CD4-positive, alpha-beta T cell treated with Interleukin-4 for 4 hours (primary cell): Measurements from ENCODE around the gene ANKRD40.
"Not testable (repeated sequence)": the region's sequence is repeated elsewhere in the genome, so short reads cannot be mapped to it uniquely, and the experiment has no call there.

ENCODE experiments used
- DNase-seq: peaks from one replicate; pipeline ENCODE4 v3.0.0-alpha.2; 2020

Gene ANKRD40

GRCh38 chr17:50685691-50686493 is 21.8 kb downstream of the ANKRD40 start:
- no peak for DNase-seq

GRCh38 chr17:50685334-50685665 is 22.4 kb downstream of the ANKRD40 start:
- no peak for DNase-seq

GRCh38 chr17:50684612-50685333 is 22.9 kb downstream of the ANKRD40 start:
- no peak for DNase-seq

GRCh38 chr17:50684288-50684611 is 23.5 kb downstream of the ANKRD40 start:
- no peak for DNase-seq

- DNase-seq: no peak
Observed at GRCh38 chr17:50683434-50684287, 24.1 kb downstream of the ANKRD40 start.

GRCh38 chr17:50682938-50683337 is 24.8 kb downstream of the ANKRD40 start:
- no peak for DNase-seq

GRCh38 chr17:50682441-50682840 is 25.3 kb downstream of the ANKRD40 start:
- no peak for DNase-seq

GRCh38 chr17:50681263-50682200 is 26.2 kb downstream of the ANKRD40 start:
- DNase-seq: no peak

- DNase-seq: not testable (repeated sequence)
Observed at GRCh38 chr17:50680543-50681262, 27.0 kb downstream of the ANKRD40 start.

- DNase-seq: no peak
Observed at GRCh38 chr17:50680126-50680525, 27.6 kb downstream of the ANKRD40 start.

- DNase-seq: no peak
Observed at GRCh38 chr17:50679008-50679544, 28.6 kb downstream of the ANKRD40 start.

- no peak for DNase-seq
Observed at GRCh38 chr17:50677851-50678375, 29.8 kb downstream of the ANKRD40 start.

GRCh38 chr17:50676065-50676975 is 31.4 kb downstream of the ANKRD40 start:
- DNase-seq: no peak

GRCh38 chr17:50675627-50676026 is 32.1 kb downstream of the ANKRD40 start:
- DNase-seq: no peak

- DNase-seq: no peak
Observed at GRCh38 chr17:50675190-50675589, 32.5 kb downstream of the ANKRD40 start.

- DNase-seq: no peak
Observed at GRCh38 chr17:50672831-50673551, 34.7 kb downstream of the ANKRD40 start.

GRCh38 chr17:50672071-50672470 is 35.6 kb downstream of the ANKRD40 start:
- no peak for DNase-seq

GRCh38 chr17:50668838-50669581 is 38.7 kb downstream of the ANKRD40 start:
- DNase-seq: no peak
